ENCODE data around the gene ICAM1. TPM values are rescaled to one million over a fixed set of nuclear protein-coding genes. Genes with fewer than 3 reads are reported as not detected.

Gene ICAM1
- 1.3 and 4.9 TPM in 2 replicates for total RNA-seq

GRCh38 chr19:10270616-10271394 is at the start of gene ICAM1:
TSS of gene ICAM1 (plus strand) at chr19:10271120. CDS start at chr19:10271160, 40 bp downstream.

GRCh38 chr19:10230861-10231611 is 39.9 kb upstream of the ICAM1 start, which contains the start of gene S1PR2:
TSS of gene S1PR2 (minus strand) at chr19:10231331. CDS start at chr19:10224905, 6,426 bp downstream.

GRCh38 chr19:10251792-10252694 is 18.9 kb upstream of the ICAM1 start, which contains the start of gene MRPL4:
TSS of gene MRPL4 (plus strand) at chr19:10252214. CDS start at chr19:10252254, 40 bp downstream.

GRCh38 chr19:10286803-10287737 is 16.1 kb downstream of the ICAM1 start, which contains the start of gene ICAM4:
TSS of gene ICAM4 (plus strand) at chr19:10286955. CDS start at chr19:10287013, 58 bp downstream.

GRCh38 chr19:10289836-10290356 is 19.0 kb downstream of the ICAM1 start, which contains the start of gene ICAM5:
TSS of gene ICAM5 (plus strand) at chr19:10289952. CDS start at chr19:10290044, 92 bp downstream.

GRCh38 chr19:10309423-10309822 is 38.5 kb downstream of the ICAM1 start, which contains the start of gene ZGLP1:
TSS of gene ZGLP1 (minus strand) at chr19:10309815.

GRCh38 chr19:10315335-10316214 is 44.7 kb downstream of the ICAM1 start, which contains the start of gene FDX2:
TSS of gene FDX2 (minus strand) at chr19:10316015. CDS start at chr19:10315996, 19 bp downstream.

GRCh38 chr19:10332965-10333757 is 62.2 kb downstream of the ICAM1 start, which contains the start of gene RAVER1:
TSS of gene RAVER1 (minus strand) at chr19:10333529. CDS start at chr19:10333507, 22 bp downstream.

Other genes starting within 250 kb of the ICAM1 start
- 18.4 and 22.4 TPM in 2 replicates for gene SHFL, start 184.8 kb upstream of the ICAM1 start, total RNA-seq
- gene ANGPTL6, start 168.4 kb upstream of the ICAM1 start, total RNA-seq, result 0.13 and 0.25 TPM in 2 replicates
- gene PPAN, start 164.8 kb upstream of the ICAM1 start, total RNA-seq, result 17.3 and 26.7 TPM in 2 replicates
- gene P2RY11, start 159.4 kb upstream of the ICAM1 start, total RNA-seq, result 1.2 and 1.3 TPM in 2 replicates
- 294 and 341 TPM in 2 replicates for gene EIF3G, start 151.2 kb upstream of the ICAM1 start, total RNA-seq
- gene DNMT1, start 76.2 kb upstream of the ICAM1 start, total RNA-seq, result 39.1 and 39.9 TPM in 2 replicates
- gene S1PR2, start 39.8 kb upstream of the ICAM1 start, total RNA-seq, result 9.1 and 9.4 TPM in 2 replicates
- gene MRPL4, start 18.9 kb upstream of the ICAM1 start, total RNA-seq, result 13.9 and 15.7 TPM in 2 replicates
- gene ICAM4, start 15.8 kb downstream of the ICAM1 start, total RNA-seq, result 0.13 and 0.62 TPM in 2 replicates
- 0.26 and 0.56 TPM in 2 replicates for gene ICAM5, start 18.8 kb downstream of the ICAM1 start, total RNA-seq
- gene ZGLP1, start 38.7 kb downstream of the ICAM1 start, total RNA-seq, result 0.12 and 0.13 TPM in 2 replicates
- gene FDX2, start 44.9 kb downstream of the ICAM1 start, total RNA-seq, result 19.3 and 19.7 TPM in 2 replicates
- 5.5 and 5.7 TPM in 2 replicates for gene RAVER1, start 62.4 kb downstream of the ICAM1 start, total RNA-seq
- 15.2 and 21.5 TPM in 2 replicates for gene ICAM3, start 68.5 kb downstream of the ICAM1 start, total RNA-seq
- 49.8 and 62.4 TPM in 2 replicates for gene TYK2, start 109.5 kb downstream of the ICAM1 start, total RNA-seq
- gene CDC37, start 132.4 kb downstream of the ICAM1 start, total RNA-seq, result 183 and 233 TPM in 2 replicates
- gene PDE4A, start 149.4 kb downstream of the ICAM1 start, total RNA-seq, result 2.4 and 3.5 TPM in 2 replicates
- gene KEAP1, start 232.2 kb downstream of the ICAM1 start, total RNA-seq, result 71.6 and 97.9 TPM in 2 replicates
- 4.1 and 6.2 TPM in 2 replicates for gene S1PR5, start 246.3 kb downstream of the ICAM1 start, total RNA-seq

Data from aortic smooth muscle cell (primary cell).